H9 (cell line): Measurements from ENCODE around the gene MAPK1IP1L. TPM values are rescaled to one million over a fixed set of nuclear protein-coding genes. Genes with fewer than 3 reads are reported as not detected.

Source experiments
- DNase-seq: peaks from one replicate; pipeline ENCODE4 v3.0.0-alpha.2; 2017
- H2AFZ ChIP-seq: one replicate; pipeline ENCODE4 v1.6.1; 2013; ENCODE audit warnings: mild to moderate bottlenecking, low read length, control low read depth, moderate library complexity
- H2AK5ac ChIP-seq: 2 replicates; pipeline ENCODE4 v1.6.1; 2013; ENCODE audit warnings: low read length, control low read depth, mixed read lengths; ENCODE audit not compliant: insufficient read length
- H2BK120ac ChIP-seq: one replicate; pipeline ENCODE4 v1.6.1; 2013; ENCODE audit warnings: low read depth, mild to moderate bottlenecking, low read length, control low read depth, inconsistent platforms; ENCODE audit not compliant: poor library complexity, severe bottlenecking
- H2BK12ac ChIP-seq: 2 replicates; pipeline ENCODE4 v1.6.1; 2013; ENCODE audit warnings: low read length, control low read depth, mixed read lengths, low read depth; ENCODE audit not compliant: insufficient read length
- H2BK15ac ChIP-seq: 2 replicates; pipeline ENCODE4 v1.6.1; 2013; ENCODE audit warnings: low read depth, low read length, control low read depth
- H2BK20ac ChIP-seq: one replicate; pipeline ENCODE4 v1.6.1; 2013; ENCODE audit warnings: low read depth, mild to moderate bottlenecking, low read length, control low read depth, inconsistent platforms; ENCODE audit not compliant: poor library complexity, severe bottlenecking
- H2BK5ac ChIP-seq: 2 replicates; pipeline ENCODE4 v1.6.1; 2013; ENCODE audit warnings: low read length, control low read depth, mixed read lengths; ENCODE audit not compliant: insufficient read length
- H3K14ac ChIP-seq: 2 replicates; pipeline ENCODE4 v1.6.1; 2013; ENCODE audit warnings: low read length, control low read depth; ENCODE audit not compliant: insufficient read depth
- H3K18ac ChIP-seq: 2 replicates; pipeline ENCODE4 v1.6.1; 2013; ENCODE audit warnings: low read depth, mild to moderate bottlenecking, mixed read lengths, low read length, control low read depth; ENCODE audit not compliant: insufficient read length
- H3K23ac ChIP-seq: 2 replicates; pipeline ENCODE4 v1.6.1; 2013; ENCODE audit warnings: low read length, control low read depth, mixed read lengths, low read depth; ENCODE audit not compliant: insufficient read length
- H3K23me2 ChIP-seq: 2 replicates; pipeline ENCODE4 v1.6.1; 2013; ENCODE audit warnings: low read depth, mild to moderate bottlenecking, mixed read lengths, low read length, control low read depth; ENCODE audit not compliant: insufficient read length, poor library complexity, severe bottlenecking
- H3K27ac ChIP-seq: 2 replicates; pipeline ENCODE4 v1.5.1; 2013; ENCODE audit warnings: low read length, control low read depth, mixed read lengths, low read depth; ENCODE audit not compliant: insufficient read length
- H3K27me3 ChIP-seq: 2 replicates; pipeline ENCODE4 v1.6.1; 2013; ENCODE audit warnings: low read length, control low read depth, inconsistent platforms; ENCODE audit not compliant: insufficient read depth
- H3K4ac ChIP-seq: 2 replicates; pipeline ENCODE4 v1.6.1; 2013; ENCODE audit warnings: low read depth, mild to moderate bottlenecking, control low read depth, inconsistent platforms, low read length, moderate library complexity
- H3K4me1 ChIP-seq: 2 replicates; pipeline ENCODE4 v1.6.1; 2013; ENCODE audit warnings: low read length, control low read depth, inconsistent platforms; ENCODE audit not compliant: insufficient read depth
- H3K4me2 ChIP-seq: 2 replicates; pipeline ENCODE4 v1.6.1; 2013; ENCODE audit warnings: low read length, control low read depth, mixed read lengths; ENCODE audit not compliant: insufficient read length, insufficient read depth
- H3K56ac ChIP-seq: 2 replicates; pipeline ENCODE4 v1.6.1; 2013; ENCODE audit warnings: low read depth, mild to moderate bottlenecking, mixed read lengths, low read length, control low read depth; ENCODE audit not compliant: insufficient read length
- H3K79me1 ChIP-seq: 2 replicates; pipeline ENCODE4 v1.6.1; 2013; ENCODE audit warnings: low read depth, mild to moderate bottlenecking, moderate library complexity, low read length, control low read depth, inconsistent platforms; ENCODE audit not compliant: insufficient read depth, poor library complexity, severe bottlenecking
- H3K79me2 ChIP-seq: 2 replicates; pipeline ENCODE4 v1.6.1; 2013; ENCODE audit warnings: low read length, control low read depth, inconsistent platforms; ENCODE audit not compliant: insufficient read depth
- H3K9ac ChIP-seq: 2 replicates; pipeline ENCODE4 v1.6.1; 2013; ENCODE audit warnings: low read length, control low read depth, mixed read lengths; ENCODE audit not compliant: insufficient read length; ENCODE audit errors: extremely low read depth
- H3K9me3 ChIP-seq: one replicate; pipeline ENCODE4 v1.6.1; 2013; ENCODE audit warnings: low read depth, low read length, inconsistent platforms; ENCODE audit not compliant: control insufficient read depth
- H3T11ph ChIP-seq: one replicate; pipeline ENCODE4 v1.6.1; 2013; ENCODE audit warnings: mild to moderate bottlenecking, low read length, control low read depth, inconsistent platforms
- H4K20me1 ChIP-seq: one replicate; pipeline ENCODE4 v1.6.1; 2013; ENCODE audit not compliant: control insufficient read depth, insufficient read length, insufficient read depth
- H4K5ac ChIP-seq: 2 replicates; pipeline ENCODE4 v1.6.1; 2013; ENCODE audit warnings: low read depth, mild to moderate bottlenecking, mixed read lengths, low read length, control low read depth; ENCODE audit not compliant: insufficient read length
- H4K8ac ChIP-seq: replicated peaks from 2 replicates; pipeline ENCODE4 v1.6.1; 2013; ENCODE audit warnings: low read length, control low read depth, mixed read lengths, low read depth; ENCODE audit not compliant: insufficient read length
- H4K91ac ChIP-seq: 2 replicates; pipeline ENCODE4 v1.6.1; 2013; ENCODE audit warnings: low read depth, mild to moderate bottlenecking, moderate library complexity, mixed read lengths, low read length, control low read depth; ENCODE audit not compliant: insufficient read length
- H3K27ac Mint-ChIP-seq, 3 experiments: 2 replicates in 2 of 3; 3 replicates in 1 of 3; pipeline ENCODE4 v1.8.0; 2020 to 2021; ENCODE audit warnings: mixed read lengths in 3 of 3, mild to moderate bottlenecking in 1 of 3, moderate library complexity in 1 of 3
- H3K27me3 Mint-ChIP-seq: 2 replicates; pipeline ENCODE4 v1.8.0; 2021; ENCODE audit warnings: low read depth, mild to moderate bottlenecking, moderate library complexity, mixed read lengths
- H3K36me3 Mint-ChIP-seq, 3 experiments: 2 replicates in 2 of 3; 3 replicates in 1 of 3; pipeline ENCODE4 v1.8.0; 2020 to 2021; ENCODE audit warnings: low read depth in 3 of 3, mixed read lengths in 3 of 3; ENCODE audit not compliant: insufficient read depth in 1 of 3
- H3K4me1 Mint-ChIP-seq, 2 experiments: 2 replicates each; pipeline ENCODE4 v1.8.0; 2020; ENCODE audit warnings: mixed read lengths in 2 of 2
- H3K4me3 Mint-ChIP-seq, 2 experiments: 2 replicates in 1 of 2; 3 replicates in 1 of 2; pipeline ENCODE4 v1.8.0; 2020 to 2021; ENCODE audit warnings: mild to moderate bottlenecking in 2 of 2, mixed read lengths in 2 of 2, moderate library complexity in 1 of 2
- H3K9me3 Mint-ChIP-seq, 2 experiments: 2 replicates in 1 of 2; 3 replicates in 1 of 2; pipeline ENCODE4 v1.8.0; 2020; ENCODE audit warnings: mild to moderate bottlenecking in 2 of 2, mixed read lengths in 2 of 2, moderate library complexity in 1 of 2
- CTCF ChIP-seq: fragments of 200-600 bp; sonication (generic); conservative IDR thresholded peaks from 3 replicates; pipeline ENCODE4 v1.8.0; 2021; ENCODE audit warnings: antibody characterized with exemption, mild to moderate bottlenecking
- WGBS: extraction: QIAGEN DNeasy Blood & Tissue Kit; methylation state at CpG from one replicate; pipeline ENCODE4 v1.1.7; 2013; ENCODE audit warnings: missing lambda C conversion rate, low lambda C conversion rate, mixed read lengths; ENCODE audit not compliant: insufficient read length; ENCODE audit errors: extremely low coverage; 5-methylcytosine and 5-hydroxymethylcytosine counted together
- total RNA-seq: library from RNA; stranded (reverse); gene quantifications from 2 replicates; pipeline ENCODE4 v1.2.1, GENCODE V29; 2021

Gene MAPK1IP1L
- total RNA-seq, 1 experiment from 2014 or later: 133 TPM

DNA sequence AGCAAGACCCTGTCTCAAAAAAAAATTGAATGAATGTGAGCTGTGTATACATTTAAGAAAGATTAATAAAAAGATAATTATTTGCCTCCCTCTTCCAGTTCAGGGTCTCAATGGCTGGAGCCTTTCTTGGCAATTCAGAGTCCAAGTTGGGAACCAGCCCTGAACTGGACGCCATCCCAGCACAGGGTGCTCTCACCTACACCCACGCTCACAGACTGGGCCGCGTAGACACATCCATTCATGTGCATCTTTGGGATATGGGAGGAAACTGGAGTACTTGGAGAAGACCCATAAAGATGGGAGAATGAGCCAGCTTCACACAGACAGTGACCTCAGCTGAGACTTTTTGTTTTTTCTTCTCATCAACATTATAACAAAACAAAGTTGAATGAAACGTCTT, 6.5 kb downstream of the MAPK1IP1L start:
- H3K27ac ChIP-seq: no peak overlapping the region
- no peak overlapping the region for H4K5ac ChIP-seq
- peaks cover 25% of the 10 kb centered on the region; the same call in 1 of the 2 replicates for H3K79me2 ChIP-seq
- no peaks in the 10 kb centered on the region for H3K9me3 ChIP-seq
- H4K8ac ChIP-seq: no peak overlapping the region
- Mint-ChIP-seq H3K36me3 (peaks cover 35 to 64% (median 61%) of the 10 kb centered on the region in 3 experiments; a peak in 6 of 7 replicates), H3K9me3 (no peaks in the 10 kb centered on the region), H3K4me3 (no peak overlapping the region), H3K27ac (no peak overlapping the region), H3K4me1 (peaks cover 18% of the 10 kb centered on the region in 2 experiments), H3K27me3 (no peaks in the 10 kb centered on the region)
- no peaks in the 10 kb centered on the region for H4K20me1 ChIP-seq
- H2BK120ac ChIP-seq: no peak overlapping the region
- no peak overlapping the region for H2AFZ ChIP-seq
- H2BK15ac ChIP-seq: no peak overlapping the region
- H3K56ac ChIP-seq: no peak overlapping the region
- no peak overlapping the region for H3K18ac ChIP-seq
- no peak overlapping the region for H2BK5ac ChIP-seq
- no peak overlapping the region for H4K91ac ChIP-seq
- DNase-seq: no peak
- no peak overlapping the region for H2BK20ac ChIP-seq
- no peaks in the 10 kb centered on the region for H3K27me3 ChIP-seq
- H3K79me1 ChIP-seq: peaks cover 20% of the 10 kb centered on the region
- no peak overlapping the region for H2BK12ac ChIP-seq
- H3T11ph ChIP-seq: no peak overlapping the region
- H3K14ac ChIP-seq: no peak overlapping the region
- H3K23ac ChIP-seq: no peak overlapping the region
- no peak overlapping the region for H3K9ac ChIP-seq
- no peak overlapping the region for H3K4me2 ChIP-seq
- no peaks in the 10 kb centered on the region for H3K23me2 ChIP-seq
- no peak for TF ChIP-seq CTCF
- no CpG with 5 or more reads among the region's 5 CpGs for WGBS
- no peak overlapping the region for H2AK5ac ChIP-seq
- no peak overlapping the region for H3K4ac ChIP-seq
- H3K4me1 ChIP-seq: no peaks in the 10 kb centered on the region
